B cell (primary cell): Measurements from ENCODE around the gene CAGE1. TPM values are rescaled to one million over a fixed set of nuclear protein-coding genes. Genes with fewer than 3 reads are reported as not detected.

Experiments
- ATAC-seq: fragments of 200-7000 bp; cut with Tn5 transposase; one replicate; pipeline ENCODE4 v1.10.0; 2021; ENCODE audit warnings: low read depth, mild to moderate bottlenecking, moderate number of reproducible peaks, moderate library complexity
- CTCF ChIA-PET: fragments of 350-600 bp; sonication (Branson Sonifier 250); formaldehyde crosslinking; loops from one replicate; lab custom pipeline; 2021; ENCODE audit warnings: antibody characterized with exemption, inconsistent platforms; lab: Charles Lee
- POLR2A ChIA-PET: fragments of 350-600 bp; sonication (Branson Sonifier 250); formaldehyde crosslinking; loops from one replicate; lab custom pipeline; 2021; ENCODE audit warnings: antibody characterized with exemption; lab: Charles Lee
- DNase-seq: peaks from one replicate; pipeline ENCODE4 v3.0.0; 2013
- H2AFZ ChIP-seq: 2 replicates; pipeline ENCODE4 v1.6.1; 2012; ENCODE audit warnings: mild to moderate bottlenecking, low read depth, low read length; ENCODE audit not compliant: insufficient read depth, poor library complexity, severe bottlenecking
- H3K27ac ChIP-seq, 2 donors: 1 replicate in 1 of 2; 2 replicates in 1 of 2; pipeline ENCODE4 v1.5.1; 2012 to 2013; ENCODE audit warnings: low read length in 2 of 2, mild to moderate bottlenecking in 2 of 2, moderate library complexity in 1 of 2
- H3K27me3 ChIP-seq, 4 experiments: fragments of 200-600 bp in 1 of 4; sonication (generic) in 1 of 4; replicated peaks in 1 of 4; 1 replicate in 2 of 4; 2 replicates in 2 of 4; pipeline versions ENCODE4 v1.6.1 to v1.7.0; 2013 to 2016; ENCODE audit warnings: low read length in 3 of 4, mild to moderate bottlenecking in 2 of 4, mixed read lengths in 1 of 4, moderate library complexity in 1 of 4; ENCODE audit not compliant: insufficient read depth in 4 of 4, control insufficient read depth in 3 of 4; ENCODE audit errors: control extremely low read depth in 1 of 4
- H3K36me3 ChIP-seq, 2 experiments: replicated peaks in 1 of 2; 1 replicate in 1 of 2; 2 replicates in 1 of 2; pipeline versions ENCODE4 v1.6.1 to v1.7.1; 2013; ENCODE audit warnings: low read length in 1 of 2; ENCODE audit not compliant: insufficient read depth in 2 of 2, control insufficient read depth in 1 of 2; ENCODE audit errors: control extremely low read depth in 1 of 2, extremely low read depth in 1 of 2
- H3K4me1 ChIP-seq, 2 donors: fragments of 200-600 bp in 1 of 2; sonication (generic) in 1 of 2; 1 replicate in 1 of 2; 2 replicates in 1 of 2; pipeline versions ENCODE4 v1.5.1 to v1.6.1; 2013 to 2017; ENCODE audit warnings: low read length in 2 of 2; ENCODE audit not compliant: control insufficient read depth in 2 of 2, insufficient read depth in 2 of 2
- H3K4me2 ChIP-seq: replicated peaks from 2 replicates; pipeline ENCODE3; 2012; ENCODE audit warnings: mild to moderate bottlenecking, low read depth, low read length; ENCODE audit not compliant: poor library complexity, severe bottlenecking
- H3K4me3 ChIP-seq, 5 experiments: fragments of 200-600 bp in 1 of 5; sonication (generic) in 1 of 5; 1 replicate in 3 of 5; 2 replicates in 2 of 5; pipeline versions ENCODE4 v1.5.1 to v1.7.0; 2011 to 2016; ENCODE audit warnings: low read length in 4 of 5, mild to moderate bottlenecking in 4 of 5, low read depth in 2 of 5, control low read depth in 1 of 5, moderate library complexity in 1 of 5; ENCODE audit not compliant: insufficient read depth in 1 of 5; ENCODE audit errors: control extremely low read depth in 1 of 5, extremely low read depth in 1 of 5
- H3K79me2 ChIP-seq: fragments of 200-600 bp; sonication (generic); one replicate; pipeline ENCODE4 v1.6.0; 2016; ENCODE audit warnings: low read length; ENCODE audit not compliant: control insufficient read depth, insufficient read depth
- H3K9ac ChIP-seq: fragments of 200-600 bp; sonication (generic); 2 replicates; pipeline ENCODE4 v1.6.1; 2017; ENCODE audit warnings: mild to moderate bottlenecking, low read length, moderate library complexity
- H3K9me3 ChIP-seq, 3 donors: one replicate each; pipeline versions ENCODE4 v1.6.1 to v1.7.1; 2013; ENCODE audit warnings: low read length in 2 of 3; ENCODE audit not compliant: control insufficient read depth in 2 of 3, insufficient read depth in 1 of 3; ENCODE audit errors: control extremely low read depth in 1 of 3
- H4K20me1 ChIP-seq: 2 replicates; pipeline ENCODE4 v1.6.0; 2012; ENCODE audit warnings: mild to moderate bottlenecking, low read length; ENCODE audit not compliant: insufficient read depth, control insufficient read depth, poor library complexity, severe bottlenecking
- H3K27ac Mint-ChIP-seq: one replicate; pipeline ENCODE4 v1.8.0; 2021; ENCODE audit warnings: mixed read lengths
- H3K27me3 Mint-ChIP-seq: one replicate; pipeline ENCODE4 v1.8.0; 2021; ENCODE audit warnings: mixed read lengths
- H3K4me1 Mint-ChIP-seq: one replicate; pipeline ENCODE4 v1.8.0; 2021; ENCODE audit warnings: mixed read lengths
- H3K4me3 Mint-ChIP-seq: one replicate; pipeline ENCODE4 v1.8.0; 2021; ENCODE audit warnings: mixed read lengths
- H3K9me3 Mint-ChIP-seq: one replicate; pipeline ENCODE4 v1.8.0; 2022; ENCODE audit warnings: mixed read lengths; ENCODE audit not compliant: insufficient read depth
- CTCF ChIP-seq: fragments of 200-600 bp; IDR thresholded peaks from one replicate; pipeline ENCODE4 v1.8.0; 2022; ENCODE audit warnings: antibody characterized with exemption, mild to moderate bottlenecking
- EZH2 ChIP-seq: IDR thresholded peaks from 2 replicates; pipeline ENCODE4 v1.6.1; 2012; ENCODE audit warnings: borderline replicate concordance, low read depth, mild to moderate bottlenecking, moderate library complexity, low read length; ENCODE audit not compliant: insufficient read depth, poor library complexity, severe bottlenecking
- WGBS: methylation state at CpG from one replicate; pipeline ENCODE4 v1.1.5; 2013; ENCODE audit warnings: missing lambda C conversion rate; ENCODE audit not compliant: insufficient coverage; 5-methylcytosine and 5-hydroxymethylcytosine counted together
- intact Hi-C: fragments of 100-400 bp; cut with micrococcal nuclease; formaldehyde crosslinking; loops from one replicate; pipeline ENCODE4 v1.10.0; 2022
- polyA plus RNA-seq: library from polyadenylated mRNA; depleted of rRNA; stranded (reverse); fragments of >200 nt; gene quantifications from 2 replicates; pipeline ENCODE4 v1.2.3, GENCODE V29; 2012
- total RNA-seq, 2 donors: library from RNA; stranded (reverse); fragments of 120-200 nt in 1 of 2; gene quantifications; 1 replicate in 1 of 2; 2 replicates in 1 of 2; pipeline versions ENCODE4 v1.2.3 to v1.2.4, GENCODE V29; 2013 to 2022

CAGE1 gene
- total and polyA plus RNA-seq, 2 donors (not counting 1 experiment from before 2014, with no cell fraction given): 0.13 to 0.34 TPM

- Histone ChIP-seq H3K9ac (no peak overlapping the region), H3K79me2 (no peaks in the 10 kb centered on the region), H3K4me2 (no peak overlapping the region), H3K9me3 (no peaks in the 10 kb centered on the region), H3K4me3 (no peak overlapping the region), H3K4me1 (no peaks in the 10 kb centered on the region), H4K20me1 (peaks cover 8% of the 10 kb centered on the region), H2AFZ (no peak overlapping the region), H3K27me3 (no peaks in the 10 kb centered on the region), H3K27ac (no peak overlapping the region), H3K36me3 (peaks cover 2 to 86% of the 10 kb centered on the region in 2 experiments)
- 100% methylated on average over 1 of the region's 3 CpGs for WGBS
- POLR2A ChIA-PET: no interaction called here
- Mint-ChIP-seq H3K4me3 (no peak overlapping the region), H3K27ac (no peak overlapping the region), H3K4me1 (no peaks in the 10 kb centered on the region), H3K27me3 (no peaks in the 10 kb centered on the region), H3K9me3 (no peaks in the 10 kb centered on the region)
- DNase-seq (no peak), ATAC-seq (no peak)
- no peak for TF ChIP-seq EZH2
- TF ChIP-seq CTCF: no peak
- intact Hi-C loops: no loop called here
- CTCF ChIA-PET: no interaction called here
Observed at GRCh38 chr6:7295916-7296315, 93.6 kb downstream of the CAGE1 start.

GRCh38 chr6:7292596-7293255, 96.8 kb downstream of the CAGE1 start:
- Histone ChIP-seq H2AFZ (no peak overlapping the region), H3K79me2 (no peaks in the 10 kb centered on the region), H3K4me1 (no peaks in the 10 kb centered on the region), H3K4me3 (no peak overlapping the region), H3K9me3 (no peaks in the 10 kb centered on the region), H3K4me2 (no peak overlapping the region), H3K27ac (no peak overlapping the region), H3K36me3 (peaks cover 2 to 93% of the 10 kb centered on the region in 2 experiments), H3K9ac (no peak overlapping the region), H4K20me1 (peaks cover 8% of the 10 kb centered on the region), H3K27me3 (no peaks in the 10 kb centered on the region)
- H3K4me1 Mint-ChIP-seq: no peaks in the 10 kb centered on the region
- H3K9me3 Mint-ChIP-seq: no peaks in the 10 kb centered on the region
- POLR2A ChIA-PET: no interaction called here
- intact Hi-C loops: no loop called here
- WGBS: 100% methylated on average over 3 of the region's 6 CpGs
- no peaks in the 10 kb centered on the region for H3K27me3 Mint-ChIP-seq
- no peak overlapping the region for H3K27ac Mint-ChIP-seq
- ATAC-seq (no peak), DNase-seq (no peak)
- TF ChIP-seq CTCF (no peak), EZH2 (no peak)
- no peak overlapping the region for H3K4me3 Mint-ChIP-seq
- CTCF ChIA-PET: interaction anchor here (1.9 kb wide), 1 partner anchor 17 kb away, joined by 6 read pairs; no protein-coding TSS in a partner anchor
